Panc1 (cell line): Measurements from ENCODE around the gene KRT83. TPM values are rescaled to one million over a fixed set of nuclear protein-coding genes. Genes with fewer than 3 reads are reported as not detected.

Experiments used
- ATAC-seq: fragments of 200-7000 bp; cut with Tn5 transposase; 2 replicates; pipeline ENCODE4 v1.9.1; 2020; ENCODE audit warnings: mild to moderate bottlenecking, moderate library complexity
- BruUV-seq: library from RNA; stranded (reverse); fragments of 400-500 nt; replicated peaks from 2 replicates; lab custom pipeline; 2021; lab: Mats Ljungman, UMichigan
- CTCF ChIA-PET: fragments of 300-600 bp; sonication (Branson Sonifier 250); formaldehyde crosslinking; loops from one replicate; lab custom pipeline; 2022; ENCODE audit warnings: antibody characterized with exemption; lab: Charles Lee
- POLR2A ChIA-PET: fragments of 300-600 bp; sonication (Branson Sonifier 250); formaldehyde crosslinking; loops from one replicate; lab custom pipeline; 2022; ENCODE audit warnings: antibody characterized with exemption; lab: Charles Lee
- DNase-seq: peaks from one replicate; pipeline ENCODE4 v3.0.0-alpha.2; 2010; ENCODE audit warnings: low read depth, low spot score
- H3K27ac ChIP-seq: 2 replicates; pipeline ENCODE4 v1.5.1; 2011; ENCODE audit warnings: mild to moderate bottlenecking, low read length, inconsistent platforms
- H3K27me3 ChIP-seq: fragments of 200-500 bp; sonication (Bioruptor generic); 2 replicates; pipeline ENCODE4 v1.6.0; 2014; ENCODE audit warnings: low read length, inconsistent platforms; ENCODE audit not compliant: control insufficient read depth, insufficient read depth
- H3K36me3 ChIP-seq: fragments of 200-500 bp; sonication (Bioruptor generic); 2 replicates; pipeline ENCODE4 v1.5.1; 2014; ENCODE audit warnings: inconsistent platforms, mild to moderate bottlenecking, low read length, moderate library complexity; ENCODE audit not compliant: control insufficient read depth, insufficient read depth
- H3K4me1 ChIP-seq: 2 replicates; pipeline ENCODE4 v1.5.1; 2011; ENCODE audit warnings: inconsistent platforms, mild to moderate bottlenecking, low read length, moderate library complexity; ENCODE audit not compliant: control insufficient read depth, insufficient read depth
- H3K4me3 ChIP-seq, 2 experiments: 2 replicates each; pipeline ENCODE4 v1.5.1; 2011 to 2012; ENCODE audit warnings: low read depth in 2 of 2, low read length in 2 of 2, mild to moderate bottlenecking in 2 of 2, inconsistent platforms in 1 of 2, moderate library complexity in 1 of 2
- H3K9me3 ChIP-seq: fragments of 200-500 bp; sonication (Bioruptor generic); 2 replicates; pipeline ENCODE4 v1.5.1; 2014; ENCODE audit warnings: low read depth, mild to moderate bottlenecking, inconsistent platforms, low read length, moderate library complexity; ENCODE audit not compliant: control insufficient read depth, insufficient read depth
- CTCF ChIP-seq: fragments of 450-650 bp; IDR thresholded peaks from 2 replicates; pipeline ENCODE4 v1.5.1; 2017; ENCODE audit warnings: mild to moderate bottlenecking
- POLR2AphosphoS5 ChIP-seq: IDR thresholded peaks from 2 replicates; pipeline ENCODE4 v1.6.1; 2012; ENCODE audit warnings: mild to moderate bottlenecking, low read depth, low read length, moderate library complexity
- REST ChIP-seq, 2 experiments: IDR thresholded peaks; 2 replicates each; pipeline ENCODE4 v1.6.1; 2011 to 2012; ENCODE audit warnings: low read depth in 2 of 2, control low read depth in 1 of 2, low read length in 1 of 2, mild to moderate bottlenecking in 1 of 2, moderate library complexity in 1 of 2; ENCODE audit not compliant: insufficient read depth in 1 of 2
- SIN3A ChIP-seq: IDR thresholded peaks from 2 replicates; pipeline ENCODE4 v1.6.1; 2012; ENCODE audit warnings: low read depth, mild to moderate bottlenecking, low read length, moderate library complexity, borderline replicate concordance; ENCODE audit not compliant: insufficient read depth
- TCF7L2 ChIP-seq: IDR thresholded peaks from 2 replicates; pipeline ENCODE4 v1.6.1; 2011; ENCODE audit warnings: mild to moderate bottlenecking, low read depth, low read length, inconsistent platforms
- in situ Hi-C: cut with HindIII; loops from 2 replicates; pipeline ENCODE4 v1.10.0; 2016; ENCODE audit warnings: low sequenced_read_pairs, low pct_unique_long_range_greater_than_20kb
- intact Hi-C: fragments of 100-400 bp; cut with micrococcal nuclease; formaldehyde crosslinking; loops from one replicate; pipeline ENCODE4 v1.10.0; 2022; ENCODE audit not compliant: unreplicated experiment
- total RNA-seq: library from RNA; stranded (reverse); gene quantifications from one replicate; pipeline ENCODE4 v1.2.1, GENCODE V29; 2021; ENCODE audit not compliant: unreplicated experiment

KRT83 gene
- total RNA-seq, 1 experiment from 2014 or later = 0.28 TPM

GRCh38 chr12:52350021-52350620 lies 28.9 kb upstream of the KRT83 start:
- no TSS peak for BruUV-seq
- H3K36me3 ChIP-seq = no peaks in the 10 kb centered on the region
- H3K27ac ChIP-seq = no peak overlapping the region
- ATAC-seq (no peak), DNase-seq (no peak)
- peaks cover 2% of the 10 kb centered on the region; the same call in 1 of the 2 replicates for H3K27me3 ChIP-seq
- peaks cover 8% of the 10 kb centered on the region for H3K4me1 ChIP-seq
- in situ Hi-C loops (no loop called here), intact Hi-C loops (no loop called here)
- H3K4me3 ChIP-seq = no peak overlapping the region
- no peaks in the 10 kb centered on the region for H3K9me3 ChIP-seq
- TF ChIP-seq REST (IDR thresholded peaks at IDR 0.05; ENCODE audit: insufficient read depth in 1 of 2, low read depth in 2 of 2, low read length in 1 of 2) (no peak), SIN3A (no peak), TCF7L2 (no peak), CTCF (no peak), POLR2AphosphoS5 (no peak)
- ChIA-PET POLR2A (no interaction called here), CTCF (no interaction called here)

GRCh38 chr12:52349196-52349595 lies 28.0 kb upstream of the KRT83 start:
- H3K4me3 ChIP-seq = no peak overlapping the region
- no peak for ATAC-seq
- H3K9me3 ChIP-seq = no peaks in the 10 kb centered on the region
- no peak overlapping the region for H3K27ac ChIP-seq
- no peak for DNase-seq
- intact Hi-C loops (no loop called here), in situ Hi-C loops (no loop called here)
- H3K36me3 ChIP-seq = no peaks in the 10 kb centered on the region
- BruUV-seq = no TSS peak
- CTCF ChIA-PET = no interaction called here
- POLR2A ChIA-PET = no interaction called here
- peaks cover 8% of the 10 kb centered on the region for H3K4me1 ChIP-seq
- peaks cover 2% of the 10 kb centered on the region; the same call in 1 of the 2 replicates for H3K27me3 ChIP-seq
- no peak for TF ChIP-seq POLR2AphosphoS5
- TF ChIP-seq REST (IDR thresholded peaks at IDR 0.05; ENCODE audit: insufficient read depth in 1 of 2, low read depth in 2 of 2, low read length in 1 of 2) = no peak
- TF ChIP-seq CTCF = no peak
- TF ChIP-seq TCF7L2 = no peak
- TF ChIP-seq SIN3A = no peak
